ENCODE measurements around the gene TEX2. TPM values are rescaled to one million over a fixed set of nuclear protein-coding genes. Genes with fewer than 3 reads are reported as not detected.
A peak's percentile ranks its signal among the peaks of the same experiment; 100 is the strongest.

Gene TEX2
- total and polyA plus RNA-seq, 2 of the 13 experiments (the other 11 are each of a cell fraction or from before 2014, with no cell fraction given), result 21.4 to 37.7 TPM

DNA sequence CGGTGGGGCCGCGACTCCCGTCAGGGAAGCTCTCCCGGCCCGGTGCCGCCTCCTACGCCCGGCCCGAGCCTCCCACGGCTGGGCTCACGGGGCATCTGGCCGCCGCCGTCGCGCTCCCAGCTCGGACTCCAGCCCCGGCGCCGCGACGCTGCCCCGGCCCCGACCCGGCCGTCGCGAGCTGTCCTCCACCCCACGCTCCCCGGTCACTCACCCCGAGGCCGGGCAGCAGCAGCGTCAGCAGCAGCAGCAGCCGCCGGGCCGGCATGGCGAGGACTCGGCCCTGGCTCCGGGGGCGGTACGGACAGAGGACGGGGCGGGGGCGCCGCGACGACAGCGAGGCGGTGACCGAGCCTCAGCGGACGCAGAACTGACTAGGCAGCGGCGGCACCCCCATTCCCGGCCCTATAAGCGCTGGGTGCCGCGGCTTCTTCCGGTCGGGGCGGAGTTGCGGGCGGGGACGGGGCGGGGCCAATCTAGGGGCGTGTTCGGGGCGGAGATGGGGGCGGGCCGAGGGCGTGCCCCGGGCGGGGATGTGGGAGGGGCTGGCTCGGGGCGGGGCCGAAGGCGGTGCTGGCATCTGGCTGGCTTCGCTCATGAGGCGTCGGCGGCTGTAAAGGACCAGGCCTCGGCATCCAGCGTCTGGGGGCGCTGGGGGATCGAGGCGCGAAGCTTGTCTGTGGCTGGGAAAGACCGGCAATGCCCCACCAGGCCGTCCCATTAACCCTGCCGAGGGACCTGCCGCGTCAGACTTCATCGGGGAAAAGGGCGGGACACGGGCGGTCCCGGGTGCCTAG lies 133.1 kb downstream of the TEX2 start, which contains the start of gene ERN1 (continued):
- TF ChIP-seq ELF3 (CRISPR knock-in tag; IDR thresholded peaks at IDR 0.05), result peak; percentile 74
- TF ChIP-seq ZMAT5 (CRISPR knock-in tag; IDR thresholded peaks at IDR 0.05; ENCODE audit: borderline replicate concordance, low read depth), result no peak
- TF ChIP-seq MZF1 (CRISPR knock-in tag; IDR thresholded peaks at IDR 0.05; ENCODE audit: borderline replicate concordance), result no peak
- no peak; the same call in 1 of the 2 replicates for TF ChIP-seq ZNF33B (CRISPR knock-in tag; IDR thresholded peaks at IDR 0.05)
- no peak; the same call in 1 of the 2 replicates for TF ChIP-seq ZNF143 (CRISPR knock-in tag; IDR thresholded peaks at IDR 0.05)
- peak; percentile 32; the same call in 1 of the 2 replicates for TF ChIP-seq ZNF704 (CRISPR knock-in tag; IDR thresholded peaks at IDR 0.05; ENCODE audit: borderline replicate concordance)
- no peak for TF ChIP-seq MBD4 (IDR thresholded peaks at IDR 0.05; ENCODE audit: borderline replicate concordance, low read length)
- no peak for TF ChIP-seq FOXK2 (IDR thresholded peaks at IDR 0.05)
- peak; percentile 75 for TF ChIP-seq KAT8 (CRISPR knock-in tag; IDR thresholded peaks at IDR 0.05)
- TF ChIP-seq, protein P1, sequence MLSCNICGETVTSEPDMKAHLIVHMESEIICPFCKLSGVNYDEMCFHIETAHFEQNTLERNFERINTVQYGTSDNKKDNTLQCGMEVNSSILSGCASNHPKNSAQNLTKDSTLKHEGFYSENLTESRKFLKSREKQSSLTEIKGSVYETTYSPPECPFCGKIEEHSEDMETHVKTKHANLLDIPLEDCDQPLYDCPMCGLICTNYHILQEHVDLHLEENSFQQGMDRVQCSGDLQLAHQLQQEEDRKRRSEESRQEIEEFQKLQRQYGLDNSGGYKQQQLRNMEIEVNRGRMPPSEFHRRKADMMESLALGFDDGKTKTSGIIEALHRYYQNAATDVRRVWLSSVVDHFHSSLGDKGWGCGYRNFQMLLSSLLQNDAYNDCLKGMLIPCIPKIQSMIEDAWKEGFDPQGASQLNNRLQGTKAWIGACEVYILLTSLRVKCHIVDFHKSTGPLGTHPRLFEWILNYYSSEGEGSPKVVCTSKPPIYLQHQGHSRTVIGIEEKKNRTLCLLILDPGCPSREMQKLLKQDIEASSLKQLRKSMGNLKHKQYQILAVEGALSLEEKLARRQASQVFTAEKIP (CRISPR knock-in tag; IDR thresholded peaks at IDR 0.05; ENCODE audit: borderline replicate concordance), result no peak
- peak; percentile 83 for TF ChIP-seq KMT2B (CRISPR knock-in tag; IDR thresholded peaks at IDR 0.05)
- no peak for TF ChIP-seq TCF7L2 (IDR thresholded peaks at IDR 0.05; ENCODE audit: low read depth, low read length)
- TF ChIP-seq ELF4 (CRISPR knock-in tag; IDR thresholded peaks at IDR 0.05; ENCODE audit: borderline replicate concordance), result no peak
- TF ChIP-seq, protein P2, sequence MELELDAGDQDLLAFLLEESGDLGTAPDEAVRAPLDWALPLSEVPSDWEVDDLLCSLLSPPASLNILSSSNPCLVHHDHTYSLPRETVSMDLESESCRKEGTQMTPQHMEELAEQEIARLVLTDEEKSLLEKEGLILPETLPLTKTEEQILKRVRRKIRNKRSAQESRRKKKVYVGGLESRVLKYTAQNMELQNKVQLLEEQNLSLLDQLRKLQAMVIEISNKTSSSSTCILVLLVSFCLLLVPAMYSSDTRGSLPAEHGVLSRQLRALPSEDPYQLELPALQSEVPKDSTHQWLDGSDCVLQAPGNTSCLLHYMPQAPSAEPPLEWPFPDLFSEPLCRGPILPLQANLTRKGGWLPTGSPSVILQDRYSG (CRISPR knock-in tag; IDR thresholded peaks at IDR 0.05), result no peak; the same call in 1 of the 2 replicates
- TF ChIP-seq PRPF4 (IDR thresholded peaks at IDR 0.05; ENCODE audit: low read depth, low read length, poor library complexity, severe bottlenecking), result no peak
- TF ChIP-seq, protein P3, sequence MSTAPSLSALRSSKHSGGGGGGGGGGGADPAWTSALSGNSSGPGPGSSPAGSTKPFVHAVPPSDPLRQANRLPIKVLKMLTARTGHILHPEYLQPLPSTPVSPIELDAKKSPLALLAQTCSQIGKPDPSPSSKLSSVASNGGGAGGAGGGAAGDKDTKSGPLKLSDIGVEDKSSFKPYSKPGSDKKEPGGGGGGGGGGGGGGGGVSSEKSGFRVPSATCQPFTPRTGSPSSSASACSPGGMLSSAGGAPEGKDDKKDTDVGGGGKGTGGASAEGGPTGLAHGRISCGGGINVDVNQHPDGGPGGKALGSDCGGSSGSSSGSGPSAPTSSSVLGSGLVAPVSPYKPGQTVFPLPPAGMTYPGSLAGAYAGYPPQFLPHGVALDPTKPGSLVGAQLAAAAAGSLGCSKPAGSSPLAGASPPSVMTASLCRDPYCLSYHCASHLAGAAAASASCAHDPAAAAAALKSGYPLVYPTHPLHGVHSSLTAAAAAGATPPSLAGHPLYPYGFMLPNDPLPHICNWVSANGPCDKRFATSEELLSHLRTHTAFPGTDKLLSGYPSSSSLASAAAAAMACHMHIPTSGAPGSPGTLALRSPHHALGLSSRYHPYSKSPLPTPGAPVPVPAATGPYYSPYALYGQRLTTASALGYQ (CRISPR knock-in tag; IDR thresholded peaks at IDR 0.05), result peak; percentile 12; the same call in 1 of the 2 replicates
- TF ChIP-seq ZFAT (CRISPR knock-in tag; conservative IDR thresholded peaks at IDR 0.05), result peak; percentile 17; the same call in 1 of the 2 replicates
- TF ChIP-seq YEATS4 (CRISPR knock-in tag; IDR thresholded peaks at IDR 0.05; ENCODE audit: borderline replicate concordance), result peak; percentile 88
- TF ChIP-seq FOXP1 (IDR thresholded peaks at IDR 0.05), result no peak
- TF ChIP-seq FOXP1 (CRISPR knock-in tag; IDR thresholded peaks at IDR 0.05), result no peak
- no peak; the same call in 1 of the 2 replicates for TF ChIP-seq CAMTA2 (CRISPR knock-in tag; IDR thresholded peaks at IDR 0.05; ENCODE audit: borderline replicate concordance)
- TF ChIP-seq SYNCRIP (IDR thresholded peaks at IDR 0.05; ENCODE audit: insufficient read depth, low read depth, low read length), result no peak
- peak; percentile 71 for TF ChIP-seq PHF21A (CRISPR knock-in tag; IDR thresholded peaks at IDR 0.05)
- no peak for TF ChIP-seq CREM (IDR thresholded peaks at IDR 0.05)
- TF ChIP-seq CREM (CRISPR knock-in tag; IDR thresholded peaks at IDR 0.05), result no peak
- TF ChIP-seq NFRKB (IDR thresholded peaks at IDR 0.05), result no peak

Measured in HepG2 (cell line).